HG03354 (cell line): ENCODE measurements around the gene SLC39A9.
"Not testable (repeated sequence)": the region's sequence is repeated elsewhere in the genome, so short reads cannot be mapped to it uniquely, and the experiment has no call there.

Source experiments
- ATAC-seq: cut with Tn5 transposase; IDR thresholded peaks from one replicate; pipeline ENCODE4 v1.9.1; 2021; ENCODE audit warnings: mild to moderate bottlenecking; ENCODE audit not compliant: unreplicated experiment, poor library complexity, severe bottlenecking

Gene SLC39A9

DNA sequence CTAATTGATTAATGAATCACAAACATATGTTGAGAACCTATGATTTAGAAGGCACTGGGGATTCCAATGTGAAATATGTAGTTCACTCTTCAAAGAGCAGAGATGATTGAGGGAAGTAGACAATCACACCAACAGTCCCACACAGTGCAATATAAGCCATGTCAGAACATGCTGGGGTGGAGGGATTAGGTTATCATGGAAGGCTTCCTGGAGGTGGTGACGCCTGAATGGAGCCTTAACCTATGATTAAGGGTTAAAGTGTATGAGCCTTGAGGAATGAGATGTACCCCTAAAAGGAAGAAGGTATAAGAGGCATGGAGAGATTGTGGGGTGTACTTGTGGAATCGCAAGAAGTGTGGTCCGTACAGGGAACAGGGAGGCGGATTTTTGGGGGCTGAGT is 31.7 kb upstream of the SLC39A9 start:
- ATAC-seq = no peak

DNA sequence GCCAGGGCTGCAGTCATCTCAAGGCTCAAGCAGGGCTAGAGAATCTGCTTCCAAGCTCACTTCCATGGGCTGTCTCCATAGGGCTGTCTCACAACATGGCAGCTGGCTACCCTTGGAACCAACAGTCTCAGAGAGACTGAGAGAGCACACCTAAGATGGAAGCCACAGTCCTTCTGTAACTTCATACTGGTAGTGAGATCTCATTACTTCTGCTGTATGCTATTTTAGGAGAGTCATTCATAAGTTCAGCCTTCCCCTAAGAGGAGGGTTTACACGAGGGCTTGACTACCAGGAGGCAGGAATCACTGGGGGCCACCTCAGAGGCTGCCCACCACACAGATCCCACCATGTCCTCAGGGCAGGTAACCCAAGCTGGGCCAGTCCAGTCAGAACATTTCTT is 30.1 kb upstream of the SLC39A9 start:
- no peak for ATAC-seq

DNA sequence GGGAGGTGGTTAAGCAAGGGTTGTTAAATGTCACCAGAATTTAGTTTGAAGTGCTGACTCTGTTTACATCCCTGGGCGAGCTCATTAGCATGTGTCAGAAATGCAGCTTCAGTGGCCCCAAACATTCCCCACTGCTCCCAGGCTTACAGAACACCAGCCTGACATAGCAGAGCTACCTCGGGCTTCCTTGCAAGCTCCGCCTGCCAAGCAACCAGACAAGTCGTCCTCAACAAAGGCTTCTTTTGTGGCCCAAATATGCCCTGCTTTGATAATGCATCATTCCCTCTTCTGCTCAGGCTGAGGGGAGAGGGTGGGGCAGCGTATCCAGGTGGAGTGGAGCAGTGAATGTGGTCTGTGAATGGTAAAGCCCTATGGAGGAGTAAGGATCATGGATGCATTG is 28.4 kb upstream of the SLC39A9 start:
- no peak for ATAC-seq

DNA sequence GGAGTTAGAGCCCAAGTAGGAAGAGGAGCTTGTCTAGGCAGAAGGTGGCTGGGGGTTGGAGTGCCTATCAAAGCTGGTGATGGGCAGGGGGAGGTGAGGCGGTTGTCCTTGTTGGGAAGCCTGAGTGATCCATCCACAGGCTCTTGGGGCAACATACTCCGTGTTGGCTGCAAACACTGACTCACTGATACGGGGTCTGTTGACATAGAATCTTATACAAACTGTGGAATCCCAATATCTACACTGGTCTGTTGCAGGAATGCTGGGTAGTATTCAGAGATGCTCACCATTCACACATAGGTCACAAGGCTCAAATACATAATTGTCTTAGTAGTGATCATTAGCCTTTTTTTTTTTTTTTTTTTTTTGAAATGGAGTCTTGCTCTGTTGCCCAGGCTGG is 26.3 kb upstream of the SLC39A9 start:
- no peak for ATAC-seq

DNA sequence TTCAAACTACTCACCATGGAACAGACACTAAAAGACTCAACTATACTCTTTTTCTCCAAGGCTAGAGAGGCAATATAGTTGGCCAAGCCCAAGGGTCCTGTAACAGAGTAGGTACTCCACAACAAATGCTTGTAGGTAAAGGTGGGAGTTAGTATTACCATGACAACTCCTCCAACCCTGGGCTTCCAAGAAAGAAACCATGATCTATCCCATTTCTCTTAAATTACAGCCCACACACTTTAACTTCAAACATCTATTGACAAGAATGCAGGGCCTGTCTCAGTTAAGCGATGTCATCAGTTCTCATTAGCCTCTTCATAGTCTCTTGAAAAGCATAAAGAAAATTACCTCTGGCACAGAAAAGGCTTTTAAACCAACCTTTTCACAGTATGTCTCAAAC is 25.4 kb upstream of the SLC39A9 start:
- ATAC-seq = no peak

DNA sequence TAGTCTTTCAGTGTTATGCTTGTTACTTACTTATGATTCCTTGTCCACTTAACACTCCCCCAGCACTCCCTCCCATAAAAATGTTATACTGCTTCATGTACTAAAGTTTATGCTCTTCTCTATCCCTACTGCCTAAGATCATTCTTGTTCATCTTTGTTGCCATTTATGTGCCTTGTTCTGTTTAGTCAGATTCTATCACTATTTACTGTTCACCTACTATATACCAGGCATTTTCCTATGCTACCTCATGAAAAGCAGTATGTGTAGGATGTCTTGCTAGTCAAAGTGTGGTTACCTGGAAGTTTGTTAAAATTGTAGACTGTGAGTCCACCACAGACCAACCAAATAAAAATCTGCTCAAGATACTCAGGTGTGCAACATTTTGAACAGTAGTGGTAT is 24.3 kb upstream of the SLC39A9 start:
- no peak for ATAC-seq

DNA sequence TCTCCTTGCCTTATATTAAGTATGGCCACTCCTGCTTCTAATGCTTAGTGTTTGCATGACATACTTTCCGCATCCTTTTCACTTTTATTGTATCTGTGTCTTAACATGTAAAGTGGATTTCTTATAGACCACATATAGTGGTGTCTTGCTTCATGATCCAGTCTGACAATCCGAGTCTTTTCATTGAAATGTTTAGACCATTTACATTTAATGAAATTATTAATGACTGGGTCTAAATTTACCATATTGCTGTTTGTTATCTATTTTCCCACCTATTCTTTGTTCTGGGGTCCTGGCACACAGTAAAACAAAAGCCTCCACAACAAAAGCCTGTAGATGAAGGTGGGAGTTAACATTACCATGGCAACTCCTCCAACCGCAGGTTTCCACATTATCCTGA is 23.3 kb upstream of the SLC39A9 start:
- no peak for ATAC-seq

DNA sequence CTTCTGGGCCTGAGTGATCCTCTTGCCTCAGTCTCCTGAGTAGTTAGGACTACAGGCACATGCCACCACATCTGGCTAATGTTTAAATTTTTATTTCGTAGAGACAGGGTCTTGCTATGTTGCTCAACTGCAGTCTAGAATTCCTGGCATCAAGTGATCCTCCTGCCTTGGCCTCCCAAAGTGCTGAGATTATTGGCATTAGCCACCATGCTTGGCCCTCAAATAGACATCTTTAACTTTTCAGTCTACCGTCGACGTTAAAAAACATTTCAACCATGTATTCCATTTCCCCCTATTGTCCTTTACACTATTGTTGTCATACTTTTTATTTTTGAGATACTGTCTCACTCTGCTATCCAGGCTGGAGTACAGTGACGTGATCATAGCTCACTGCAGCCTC is 22.8 kb upstream of the SLC39A9 start:
- no peak for ATAC-seq

DNA sequence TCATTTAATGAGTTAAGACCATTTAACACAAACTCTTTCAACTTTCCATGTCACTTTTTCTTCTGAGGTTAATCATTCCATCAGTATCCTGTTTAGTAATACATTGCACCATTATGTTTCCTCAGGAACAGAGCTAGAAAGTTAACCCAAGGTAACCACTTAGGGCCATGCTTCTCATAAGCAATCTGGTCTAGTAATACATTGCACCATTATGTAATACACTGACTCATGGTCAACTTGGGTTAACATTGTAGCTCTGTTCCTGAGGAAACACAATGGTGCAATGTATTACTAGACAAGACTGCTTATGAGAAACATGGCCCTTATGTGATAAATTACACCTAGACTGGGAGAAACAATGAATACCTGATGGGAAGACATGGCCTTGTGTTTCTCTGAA is 22.1 kb upstream of the SLC39A9 start:
- ATAC-seq = no peak

DNA sequence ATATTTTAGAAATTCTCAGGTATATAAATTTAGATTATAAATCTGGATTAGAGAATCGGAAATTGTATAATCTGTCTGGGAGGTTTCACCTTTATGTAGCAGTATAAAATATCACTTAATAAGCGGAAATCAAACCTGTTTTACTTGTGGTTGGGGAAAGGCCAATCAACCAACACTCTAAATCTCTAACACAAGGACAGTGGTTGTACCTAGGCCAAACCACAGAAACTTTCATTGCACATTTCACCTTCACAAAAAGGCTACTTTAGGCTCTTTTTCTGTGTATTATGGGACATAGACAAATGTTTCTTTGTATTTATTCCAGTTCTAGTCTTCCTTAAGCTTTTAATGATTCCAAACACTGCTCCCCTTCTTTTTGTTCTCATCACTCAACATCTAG is 20.2 kb upstream of the SLC39A9 start:
- ATAC-seq = no peak

DNA sequence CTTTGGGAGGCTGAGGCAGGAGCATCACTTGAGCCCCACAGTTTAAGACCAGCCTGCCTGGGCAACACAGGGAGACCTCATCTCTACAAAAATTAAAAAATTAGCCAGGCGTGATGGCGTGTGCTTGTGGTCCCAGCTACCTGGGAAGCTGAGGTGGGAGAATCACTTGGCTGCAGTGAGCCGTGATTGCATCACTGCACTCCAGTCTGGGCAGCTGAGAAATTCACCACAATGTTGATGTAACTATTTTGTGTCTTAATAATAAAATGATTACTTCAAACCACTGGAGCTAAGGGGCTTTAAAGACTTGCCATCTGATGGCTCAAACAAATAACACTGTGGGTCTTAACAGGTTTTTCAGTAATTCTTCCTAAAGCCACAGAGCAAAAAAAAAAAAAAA is 11.2 kb upstream of the SLC39A9 start:
- ATAC-seq = no peak

DNA sequence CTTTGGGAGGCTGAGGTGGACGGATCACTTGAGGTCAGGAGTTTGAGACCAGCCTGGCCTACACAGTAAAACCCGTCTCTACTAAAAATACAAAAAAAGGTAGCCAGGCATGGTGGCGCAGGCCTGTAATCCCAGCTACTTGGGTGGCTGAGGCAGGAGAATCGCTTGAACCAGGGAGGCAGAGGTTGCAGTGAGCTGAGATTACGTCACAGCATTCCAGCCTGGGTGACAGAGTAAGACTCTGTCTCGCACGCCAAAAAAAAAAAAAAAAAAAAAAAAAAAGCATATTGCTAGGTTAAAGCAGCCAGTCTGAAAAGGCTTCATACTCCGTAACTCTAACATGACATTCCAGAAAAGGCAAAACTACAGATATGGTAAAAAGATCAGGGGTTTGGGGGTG is 7.1 kb upstream of the SLC39A9 start:
- not testable (repeated sequence) for ATAC-seq

DNA sequence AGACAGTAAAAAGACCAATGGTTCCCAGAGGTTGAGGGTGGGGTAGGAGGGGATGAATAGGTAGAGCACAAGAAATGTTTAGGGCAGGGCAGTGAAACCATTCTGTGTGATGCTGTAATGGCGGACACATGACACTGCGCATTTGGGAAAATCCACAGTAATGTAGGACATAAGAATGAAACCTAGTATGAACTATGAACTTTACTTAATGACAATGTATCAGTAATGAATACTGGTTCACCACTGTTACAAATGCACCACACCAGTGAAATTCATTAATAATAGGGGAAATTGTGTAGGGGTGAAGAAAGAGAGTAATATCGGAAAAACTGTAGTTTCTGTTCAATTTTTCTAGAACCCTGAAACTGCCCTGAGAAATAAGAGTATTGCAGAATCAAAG is 6.0 kb upstream of the SLC39A9 start:
- no peak for ATAC-seq

DNA sequence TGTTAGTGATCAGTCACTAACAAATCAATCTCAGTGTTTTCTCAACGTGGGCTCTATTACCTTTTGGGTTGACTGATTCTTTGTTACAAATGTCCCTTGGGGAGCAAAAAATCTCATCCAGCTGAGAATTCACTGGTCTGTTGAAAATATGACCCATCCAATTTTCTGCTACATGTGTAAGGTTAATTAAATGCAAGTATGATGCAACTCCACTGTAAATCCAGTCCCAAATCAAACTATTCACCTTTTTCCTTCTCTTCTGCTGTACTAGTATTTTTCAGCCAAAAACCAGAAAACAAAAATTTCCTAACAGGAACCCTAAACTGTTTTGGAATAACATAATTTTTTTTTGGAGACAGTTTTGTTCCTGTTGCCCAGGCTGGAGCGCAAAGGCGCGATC is 2.6 kb upstream of the SLC39A9 start:
- ATAC-seq = no peak

DNA sequence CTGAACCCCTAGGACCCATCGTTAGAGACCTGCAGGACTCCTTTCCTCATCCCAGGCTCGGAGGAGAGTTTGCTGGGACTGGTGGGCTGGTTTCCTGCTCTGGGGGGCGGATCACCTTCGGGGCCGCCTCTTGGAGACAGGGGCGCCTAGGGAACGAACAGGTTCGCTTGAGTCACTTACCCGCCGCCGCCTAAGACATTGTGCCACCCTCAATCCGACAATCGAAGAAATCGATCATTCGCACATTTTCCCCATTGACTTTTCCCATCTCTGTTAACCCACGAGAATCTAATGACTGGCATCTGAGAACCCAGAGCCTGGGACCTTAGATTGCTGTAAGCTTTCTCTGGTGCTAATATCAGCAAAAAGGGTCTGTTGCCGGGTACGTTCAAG is 322 bp downstream of the SLC39A9 start:
- ATAC-seq = no peak

DNA sequence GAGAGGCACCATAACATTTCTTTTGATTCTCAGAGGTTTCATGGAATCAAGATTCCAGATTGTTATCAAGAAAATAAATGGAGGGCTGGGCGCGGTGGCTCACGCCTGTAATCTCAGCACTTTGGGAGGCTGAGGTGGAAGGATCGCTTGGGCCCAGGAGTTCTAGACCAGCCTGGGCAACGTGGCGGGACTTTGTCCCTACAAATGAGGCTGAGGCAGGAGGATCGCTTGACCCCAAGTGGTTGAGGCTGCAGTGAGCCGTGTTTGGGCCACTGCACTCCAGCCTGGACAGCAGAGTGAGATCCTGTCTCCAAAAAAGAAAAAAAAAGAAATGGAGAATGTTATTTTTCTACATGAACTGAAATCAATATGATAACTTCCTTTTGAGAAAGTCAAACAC is 1.3 kb downstream of the SLC39A9 start:
- no peak for ATAC-seq

DNA sequence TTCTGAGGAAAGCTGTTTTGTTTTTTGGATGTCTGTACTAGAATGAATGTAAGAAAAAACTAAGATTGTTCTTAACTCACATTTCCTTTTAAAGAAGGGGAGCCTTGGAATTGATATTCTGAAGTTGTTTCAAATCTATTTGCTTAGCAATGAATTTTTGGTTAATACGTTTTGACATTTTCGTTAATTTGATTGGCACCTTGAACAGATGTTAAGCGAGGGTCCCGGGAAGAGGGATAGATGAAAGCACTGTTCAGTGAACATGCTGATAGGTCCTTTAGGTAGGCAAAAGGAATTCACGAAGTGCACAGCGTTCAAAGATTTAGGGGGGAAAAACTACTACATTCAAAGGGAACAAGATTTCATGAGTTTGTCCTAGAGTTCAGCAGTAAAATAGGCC is 1.7 kb downstream of the SLC39A9 start:
- ATAC-seq = no peak

DNA sequence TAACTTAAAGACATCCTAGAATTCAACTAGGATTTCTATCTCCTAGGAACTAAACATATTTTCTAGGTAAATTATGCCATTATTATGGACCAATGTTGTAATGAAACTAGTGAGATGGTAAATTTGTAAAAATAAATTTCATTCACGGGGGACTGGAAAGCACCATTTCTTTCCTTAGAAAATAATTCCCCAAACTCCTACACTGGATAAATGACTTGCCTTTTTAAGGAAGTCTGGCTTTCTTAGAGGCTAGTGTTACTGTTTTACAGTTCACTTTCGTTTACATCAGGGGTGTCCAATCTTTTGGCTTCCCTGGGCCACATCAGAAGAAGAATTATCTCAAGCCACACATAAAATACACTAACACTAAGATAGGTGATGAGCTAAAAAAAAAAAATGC is 3.3 kb downstream of the SLC39A9 start:
- ATAC-seq = no peak

DNA sequence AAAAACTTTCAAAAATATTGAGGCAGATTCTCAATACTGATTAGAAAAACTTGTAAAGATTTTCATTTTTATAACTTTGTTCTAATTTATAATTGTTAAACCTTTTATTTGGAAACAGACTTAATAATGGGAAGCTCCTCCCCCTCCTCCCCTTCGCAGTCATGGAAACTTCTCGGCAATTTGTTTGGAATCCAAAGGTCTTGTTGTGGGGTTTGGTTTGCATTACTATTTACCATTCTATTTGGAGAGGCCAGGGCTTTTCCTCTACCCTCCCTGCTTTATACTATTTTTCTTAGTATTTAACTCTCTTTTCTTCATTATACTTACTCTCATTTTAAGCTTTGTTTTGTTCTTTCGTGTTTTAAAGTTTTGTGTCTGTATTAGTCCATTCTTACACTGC is 6.0 kb downstream of the SLC39A9 start:
- no peak for ATAC-seq

DNA sequence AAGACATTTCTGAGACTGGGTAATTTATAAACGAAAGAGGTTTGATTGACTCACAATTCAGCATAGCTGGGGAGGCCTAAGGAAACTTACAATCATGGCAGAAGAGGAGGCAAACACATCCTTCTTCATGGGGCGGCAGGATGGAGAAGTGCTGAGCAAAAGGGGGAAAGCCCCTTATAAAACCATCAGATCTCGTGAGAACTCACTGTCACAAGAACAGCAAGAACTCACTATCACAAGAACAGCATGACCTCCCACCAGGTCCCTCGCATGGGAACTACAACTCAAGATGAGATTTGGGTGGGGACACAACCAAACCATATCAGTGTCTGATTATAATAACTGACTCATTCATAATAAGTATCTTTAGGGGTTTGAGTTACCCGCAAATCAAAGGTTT is 6.4 kb downstream of the SLC39A9 start:
- ATAC-seq = no peak

DNA sequence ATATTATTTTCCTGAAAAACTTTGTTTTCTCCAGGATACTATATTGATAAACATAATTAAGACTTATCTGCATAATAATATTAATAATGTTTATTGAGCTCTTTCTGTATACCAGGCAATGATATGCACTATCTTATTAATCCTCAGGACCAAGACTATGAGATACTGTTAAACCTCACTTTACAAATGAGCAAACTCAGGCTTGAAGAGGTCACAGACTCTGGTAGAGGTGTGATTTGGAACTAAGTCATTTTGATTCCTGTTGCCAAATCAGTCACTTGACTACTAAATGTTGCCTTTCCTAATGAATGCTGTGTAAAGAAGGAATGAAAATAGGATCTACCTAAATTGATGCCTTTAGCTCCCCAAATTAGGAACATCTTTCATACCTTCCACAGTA is 7.3 kb downstream of the SLC39A9 start:
- ATAC-seq = no peak

DNA sequence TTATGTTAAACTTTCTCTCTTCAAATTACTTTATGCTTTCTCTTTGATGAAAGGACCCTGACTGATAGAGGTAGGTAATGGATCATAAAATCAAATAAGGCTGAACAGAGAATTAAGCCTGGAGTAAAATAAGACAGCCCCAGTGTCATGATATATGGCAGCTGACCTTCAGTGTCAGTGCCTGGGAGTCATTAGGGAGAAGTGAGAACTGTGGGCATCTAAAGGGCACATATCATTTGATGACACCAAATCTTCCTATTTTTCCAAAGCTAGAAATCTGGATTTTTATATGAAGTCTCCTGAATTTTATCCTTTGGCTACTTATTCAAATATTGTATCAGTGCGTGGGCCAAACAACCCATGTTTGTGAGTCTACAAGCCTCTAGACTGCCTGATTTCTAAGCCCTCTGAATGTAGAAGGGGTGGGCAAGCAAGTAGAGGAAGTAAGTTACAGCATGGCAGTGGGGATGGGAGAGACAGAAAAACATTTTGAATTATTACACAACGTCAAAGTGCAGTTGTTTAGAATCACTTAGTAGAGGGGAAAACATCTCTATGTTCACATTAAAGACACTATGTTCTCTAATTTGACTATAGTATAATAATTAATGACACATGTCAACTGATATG is 10.0 kb downstream of the SLC39A9 start:
- ATAC-seq = no peak

DNA sequence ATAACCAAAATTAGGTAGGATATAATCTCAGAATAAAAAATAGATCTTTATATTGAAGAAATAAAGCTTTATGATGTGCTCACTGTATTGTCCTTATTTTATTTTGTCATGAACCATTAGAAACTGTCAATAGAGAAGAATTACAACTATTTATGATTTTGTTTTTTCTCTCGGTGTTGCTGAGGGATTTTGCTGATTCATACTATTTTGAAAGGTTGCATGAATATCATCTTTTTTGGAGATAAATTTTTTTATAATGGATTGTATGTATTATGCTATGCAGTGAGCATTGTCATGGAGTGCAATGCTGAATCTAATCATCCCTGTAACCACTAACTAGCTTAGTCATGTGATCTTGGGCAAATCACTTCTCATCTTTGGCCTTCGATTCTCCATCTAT is 15.0 kb downstream of the SLC39A9 start:
- no peak for ATAC-seq
